PC-3 (cell line): ENCODE results near the gene CORT. TPM values are rescaled to one million over a fixed set of nuclear protein-coding genes. Genes with fewer than 3 reads are reported as not detected.
A peak's percentile ranks its signal among the peaks of the same experiment; 100 is the strongest.
"Not testable (repeated sequence)": the region's sequence is repeated elsewhere in the genome, so short reads cannot be mapped to it uniquely, and the experiment has no call there.

Experiments used
- ATAC-seq: fragments of 200-7000 bp; cut with Tn5 transposase; 2 replicates; pipeline ENCODE4 v1.9.1; 2020; ENCODE audit warnings: mild to moderate bottlenecking, moderate library complexity
- BruUV-seq: library from RNA; stranded (reverse); fragments of 400-500 nt; replicated peaks from 2 replicates; lab custom pipeline; 2021; lab: Mats Ljungman, UMichigan
- CTCF ChIA-PET: fragments of 300-600 bp; sonication (Branson Sonifier 250); formaldehyde crosslinking; loops from one replicate; lab custom pipeline; 2022; ENCODE audit warnings: antibody characterized with exemption; lab: Charles Lee
- POLR2A ChIA-PET: fragments of 300-600 bp; sonication (Branson Sonifier 250); formaldehyde crosslinking; loops from one replicate; lab custom pipeline; 2022; ENCODE audit warnings: antibody characterized with exemption; ENCODE audit not compliant: unreplicated experiment; lab: Charles Lee
- DNase-seq: peaks from one replicate; pipeline ENCODE4 v3.0.0-alpha.2; 2015
- H2AFZ ChIP-seq: fragments of 300-600 bp; sonication (generic); 2 replicates; pipeline ENCODE4 v1.6.0; 2016; ENCODE audit warnings: antibody characterized with exemption, low read length
- H3F3A ChIP-seq: fragments of 300-600 bp; sonication (generic); one replicate; pipeline ENCODE4 v1.6.0; 2017; ENCODE audit warnings: antibody characterized with exemption, low read length, control low read depth, mild to moderate bottlenecking; ENCODE audit not compliant: unreplicated experiment
- H3K27ac ChIP-seq: fragments of 300-600 bp; sonication (generic); 2 replicates; pipeline ENCODE4 v1.5.1; 2016; ENCODE audit warnings: mild to moderate bottlenecking, low read length
- H3K27me3 ChIP-seq: fragments of 300-600 bp; sonication (generic); 2 replicates; pipeline ENCODE4 v1.6.1; 2016; ENCODE audit warnings: low read length, mixed read lengths
- H3K36me3 ChIP-seq: fragments of 300-600 bp; sonication (generic); 2 replicates; pipeline ENCODE4 v1.6.1; 2016; ENCODE audit warnings: low read depth, mixed run types, low read length, mixed read lengths
- H3K4me1 ChIP-seq: fragments of 300-600 bp; sonication (generic); 2 replicates; pipeline ENCODE4 v1.5.1; 2016; ENCODE audit warnings: low read length; ENCODE audit not compliant: insufficient read depth
- H3K4me2 ChIP-seq: fragments of 300-600 bp; sonication (generic); 2 replicates; pipeline ENCODE4 v1.6.0; 2016; ENCODE audit warnings: low read length
- H3K4me3 ChIP-seq: fragments of 300-600 bp; sonication (generic); 2 replicates; pipeline ENCODE4 v1.5.1; 2016; ENCODE audit warnings: mild to moderate bottlenecking, low read length, mixed read lengths
- H3K79me2 ChIP-seq: fragments of 300-600 bp; sonication (generic); 2 replicates; pipeline ENCODE4 v1.6.1; 2017; ENCODE audit warnings: low read length, mixed read lengths
- H3K9ac ChIP-seq: fragments of 300-600 bp; sonication (generic); 2 replicates; pipeline ENCODE4 v1.6.0; 2016; ENCODE audit warnings: mild to moderate bottlenecking, low read length
- H3K9me2 ChIP-seq: fragments of 300-600 bp; sonication (generic); replicated peaks from 2 replicates; pipeline ENCODE4 v1.6.1; 2016; ENCODE audit warnings: mixed run types, low read length, mixed read lengths
- H3K9me3 ChIP-seq: fragments of 300-600 bp; sonication (generic); 2 replicates; pipeline ENCODE4 v1.6.1; 2016; ENCODE audit warnings: low read length, mixed read lengths
- H4K20me1 ChIP-seq: fragments of 300-600 bp; sonication (generic); 2 replicates; pipeline ENCODE4 v1.6.1; 2016; ENCODE audit warnings: low read length, mixed read lengths
- CTCF ChIP-seq: fragments of 300-600 bp; sonication (generic); conservative IDR thresholded peaks from 2 replicates; pipeline ENCODE4 v1.5.1; 2017; ENCODE audit warnings: antibody characterized with exemption, low read depth, mild to moderate bottlenecking, low read length
- EZH2 ChIP-seq: fragments of 300-600 bp; sonication (generic); IDR thresholded peaks from one replicate; pipeline ENCODE4 v1.6.1; 2017; ENCODE audit warnings: antibody characterized with exemption, mild to moderate bottlenecking, low read length; ENCODE audit not compliant: unreplicated experiment
- EZH2phosphoT487 ChIP-seq: fragments of 300-600 bp; sonication (generic); IDR thresholded peaks from 2 replicates; pipeline ENCODE4 v1.6.1; 2018; ENCODE audit warnings: mild to moderate bottlenecking, antibody characterized with exemption, low read length, borderline replicate concordance
- intact Hi-C: fragments of 100-400 bp; cut with micrococcal nuclease; formaldehyde crosslinking; loops from 2 replicates; pipeline ENCODE4 v1.9.0; 2023
- total RNA-seq: library from RNA; depleted of rRNA; stranded (reverse); fragments of >200 nt; gene quantifications from 2 replicates; pipeline ENCODE4 v1.2.3, GENCODE V29; 2014

Gene CORT
- total RNA-seq, 1 experiment from 2014 or later = not detected

GRCh38 chr1:10407201-10407600, 42.6 kb upstream of the CORT start:
- H2AFZ ChIP-seq = no peak overlapping the region
- no peak overlapping the region for H3K4me3 ChIP-seq
- TF ChIP-seq CTCF = no peak
- no peak for TF ChIP-seq EZH2phosphoT487
- TF ChIP-seq EZH2 = no peak
- no peaks in the 10 kb centered on the region for H3K27me3 ChIP-seq
- no peak for DNase-seq
- H3K4me1 ChIP-seq = peaks cover 6% of the 10 kb centered on the region; the same call in 1 of the 2 replicates
- H4K20me1 ChIP-seq = peaks cover 5% of the 10 kb centered on the region; the same call in 1 of the 2 replicates
- intact Hi-C loops = no loop called here
- POLR2A ChIA-PET = no interaction called here
- BruUV-seq = no TSS peak
- CTCF ChIA-PET = no interaction called here
- H3K9me2 ChIP-seq = no peaks in the 10 kb centered on the region
- no peak overlapping the region for H3K27ac ChIP-seq
- H3K9ac ChIP-seq = no peak overlapping the region
- peaks cover 74% of the 10 kb centered on the region for H3K36me3 ChIP-seq
- ATAC-seq = no peak
- H3K4me2 ChIP-seq = no peak overlapping the region
- H3F3A ChIP-seq = no peaks in the 10 kb centered on the region
- H3K9me3 ChIP-seq = no peaks in the 10 kb centered on the region
- H3K79me2 ChIP-seq = peaks cover 10% of the 10 kb centered on the region

GRCh38 chr1:10415211-10415930, 34.5 kb upstream of the CORT start:
- ChIA-PET POLR2A (no interaction called here), CTCF (no interaction called here)
- Histone ChIP-seq H3K4me3 (no peak overlapping the region), H3K9me3 (no peaks in the 10 kb centered on the region), H3K79me2 (no peaks in the 10 kb centered on the region), H3K4me1 (peaks cover 6% of the 10 kb centered on the region; the same call in 1 of the 2 replicates), H2AFZ (no peak overlapping the region), H3K27me3 (no peaks in the 10 kb centered on the region), H3K36me3 (peaks cover 81% of the 10 kb centered on the region), H4K20me1 (no peaks in the 10 kb centered on the region), H3K9me2 (no peaks in the 10 kb centered on the region), H3K27ac (peak overlapping the region; percentile 52), H3K9ac (peak overlapping the region; percentile 28), H3K4me2 (no peak overlapping the region), H3F3A (no peaks in the 10 kb centered on the region)
- ATAC-seq (peak; percentile 18; the same call in 1 of the 2 replicates), DNase-seq (peak; percentile 47)
- BruUV-seq = no TSS peak
- intact Hi-C loops = no loop called here
- TF ChIP-seq EZH2phosphoT487 = no peak
- no peak for TF ChIP-seq CTCF
- TF ChIP-seq EZH2 = no peak

- Histone ChIP-seq H3K9ac (peak overlapping the region; percentile 28), H3K27ac (peak overlapping the region; percentile 52), H3K36me3 (peaks cover 77% of the 10 kb centered on the region)
- H3K27me3 ChIP-seq, DNase-seq, H3K79me2 ChIP-seq, H3K4me3 ChIP-seq, H3K9me3 ChIP-seq, H3K9me2 ChIP-seq, H3K4me1 ChIP-seq, H3K4me2 ChIP-seq, CTCF ChIA-PET, BruUV-seq, ATAC-seq, H4K20me1 ChIP-seq, intact Hi-C loops, H3F3A ChIP-seq, POLR2A ChIA-PET, H2AFZ ChIP-seq: not testable (repeated sequence)
Observed at GRCh38 chr1:10415967-10416366, 33.9 kb upstream of the CORT start.

- BruUV-seq, H3K27me3 ChIP-seq: not testable (repeated sequence)
Observed at GRCh38 chr1:10418741-10419140, 31.1 kb upstream of the CORT start.

More at GRCh38 chr1:10418741-10419140, 31.1 kb upstream of the CORT start:
- H4K20me1 ChIP-seq, H3K9me2 ChIP-seq, H3K9me3 ChIP-seq, DNase-seq, intact Hi-C loops, H3K4me2 ChIP-seq, H3K27ac ChIP-seq, H3K79me2 ChIP-seq, H2AFZ ChIP-seq, ATAC-seq, H3K4me3 ChIP-seq, H3F3A ChIP-seq, H3K4me1 ChIP-seq, CTCF ChIA-PET, H3K9ac ChIP-seq, POLR2A ChIA-PET: not testable (repeated sequence)
- peaks cover 53% of the 10 kb centered on the region for H3K36me3 ChIP-seq
